Left lobe of liver (tissue), 2 donors: ENCODE data around the gene FRMD5. TPM values are rescaled to one million over a fixed set of nuclear protein-coding genes. Genes with fewer than 3 reads are reported as not detected.

ENCODE experiments used
- ATAC-seq: fragments of 200-7000 bp; cut with Tn5 transposase; one replicate; pipeline ENCODE4 v1.9.1; 2020; ENCODE audit warnings: mild to moderate bottlenecking, moderate library complexity
- DNase-seq: peaks from one replicate; pipeline ENCODE4 v3.0.0-alpha.2; 2020; ENCODE audit warnings: low spot score
- total RNA-seq: library from RNA; stranded (reverse); gene quantifications from one replicate; pipeline ENCODE4 v1.2.1, GENCODE V29; 2021
- donor health status: DM: no; HTN: no; CAD: no; lungs with moderate emphysema.
- donor health status: DM: no; HTN: yes; CAD: no.

FRMD5 gene
- total RNA-seq, 1 donor from 2014 or later = not detected

- DNase-seq (no peak), ATAC-seq (no peak)
Measured at GRCh38 chr15:43985976-43986680, 208.9 kb downstream of the FRMD5 start.

- ATAC-seq (no peak), DNase-seq (no peak)
Measured at GRCh38 chr15:43981576-43981975, 213.5 kb downstream of the FRMD5 start.

- ATAC-seq (no peak), DNase-seq (no peak)
Measured at GRCh38 chr15:43977072-43977884, 217.8 kb downstream of the FRMD5 start.

- ATAC-seq (no peak), DNase-seq (no peak)
Measured at GRCh38 chr15:43975770-43976169, 219.3 kb downstream of the FRMD5 start.

- DNase-seq = no peak
- ATAC-seq = no peak
Measured at GRCh38 chr15:43975326-43975725, 219.7 kb downstream of the FRMD5 start.

- ATAC-seq (no peak), DNase-seq (no peak)
Measured at GRCh38 chr15:43974852-43975251, 220.2 kb downstream of the FRMD5 start.

GRCh38 chr15:43969802-43970375 lies 225.2 kb downstream of the FRMD5 start:
- DNase-seq = no peak
- ATAC-seq = no peak

- no peak for DNase-seq
- no peak for ATAC-seq
Measured at GRCh38 chr15:43968551-43968950, 226.5 kb downstream of the FRMD5 start.

- DNase-seq (no peak), ATAC-seq (no peak)
Measured at GRCh38 chr15:43966646-43967045, 228.4 kb downstream of the FRMD5 start.

- DNase-seq (no peak), ATAC-seq (no peak)
Measured at GRCh38 chr15:43958861-43959330, 236.2 kb downstream of the FRMD5 start.

GRCh38 chr15:43957724-43958123 lies 237.3 kb downstream of the FRMD5 start:
- no peak for DNase-seq
- ATAC-seq = no peak

- ATAC-seq (no peak), DNase-seq (no peak)
Measured at GRCh38 chr15:43955140-43955539, 239.9 kb downstream of the FRMD5 start.

GRCh38 chr15:43954181-43954621 lies 240.9 kb downstream of the FRMD5 start:
- ATAC-seq (no peak), DNase-seq (no peak)

GRCh38 chr15:43953402-43953801 lies 241.7 kb downstream of the FRMD5 start:
- no peak for DNase-seq
- no peak for ATAC-seq

GRCh38 chr15:43950531-43950930 lies 244.5 kb downstream of the FRMD5 start:
- ATAC-seq (no peak), DNase-seq (no peak)

GRCh38 chr15:43948691-43949325 lies 246.3 kb downstream of the FRMD5 start:
- DNase-seq = no peak
- no peak for ATAC-seq

GRCh38 chr15:43943511-43943910 lies 251.6 kb downstream of the FRMD5 start:
- no peak for DNase-seq
- ATAC-seq = no peak

GRCh38 chr15:43942194-43942593 lies 252.9 kb downstream of the FRMD5 start:
- DNase-seq (no peak), ATAC-seq (no peak)

- no peak for DNase-seq
- no peak for ATAC-seq
Measured at GRCh38 chr15:43941555-43941954, 253.5 kb downstream of the FRMD5 start.

GRCh38 chr15:43941071-43941470 lies 254.0 kb downstream of the FRMD5 start:
- DNase-seq = no peak

GRCh38 chr15:43939070-43939469 lies 256.0 kb downstream of the FRMD5 start:
- ATAC-seq (no peak), DNase-seq (no peak)

More at GRCh38 chr15:43941071-43941470, 254.0 kb downstream of the FRMD5 start:
- ATAC-seq = no peak
